C4-2B (cell line): ENCODE data around the gene STEAP3.
"Not testable (repeated sequence)": the region's sequence is repeated elsewhere in the genome, so short reads cannot be mapped to it uniquely, and the experiment has no call there.

Source experiments
- H3K27ac ChIP-seq: fragments of 450-650 bp; 2 replicates; pipeline ENCODE4 v1.5.1; 2017
- ZFX ChIP-seq: fragments of 450-650 bp; IDR thresholded peaks from 2 replicates; pipeline ENCODE4 v1.6.1; 2017
- TF ChIP-seq, protein P1 (sequence below): fragments of 450-650 bp; conservative IDR thresholded peaks from 2 replicates; pipeline ENCODE4 v1.5.1; 2017; ENCODE audit warnings: mild to moderate bottlenecking

Gene STEAP3

GRCh38 chr2:119267604-119268003, 44.0 kb downstream of the STEAP3 start:
- no peak overlapping the region for H3K27ac ChIP-seq
- TF ChIP-seq, protein P1, sequence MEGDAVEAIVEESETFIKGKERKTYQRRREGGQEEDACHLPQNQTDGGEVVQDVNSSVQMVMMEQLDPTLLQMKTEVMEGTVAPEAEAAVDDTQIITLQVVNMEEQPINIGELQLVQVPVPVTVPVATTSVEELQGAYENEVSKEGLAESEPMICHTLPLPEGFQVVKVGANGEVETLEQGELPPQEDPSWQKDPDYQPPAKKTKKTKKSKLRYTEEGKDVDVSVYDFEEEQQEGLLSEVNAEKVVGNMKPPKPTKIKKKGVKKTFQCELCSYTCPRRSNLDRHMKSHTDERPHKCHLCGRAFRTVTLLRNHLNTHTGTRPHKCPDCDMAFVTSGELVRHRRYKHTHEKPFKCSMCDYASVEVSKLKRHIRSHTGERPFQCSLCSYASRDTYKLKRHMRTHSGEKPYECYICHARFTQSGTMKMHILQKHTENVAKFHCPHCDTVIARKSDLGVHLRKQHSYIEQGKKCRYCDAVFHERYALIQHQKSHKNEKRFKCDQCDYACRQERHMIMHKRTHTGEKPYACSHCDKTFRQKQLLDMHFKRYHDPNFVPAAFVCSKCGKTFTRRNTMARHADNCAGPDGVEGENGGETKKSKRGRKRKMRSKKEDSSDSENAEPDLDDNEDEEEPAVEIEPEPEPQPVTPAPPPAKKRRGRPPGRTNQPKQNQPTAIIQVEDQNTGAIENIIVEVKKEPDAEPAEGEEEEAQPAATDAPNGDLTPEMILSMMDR, result no peak
- TF ChIP-seq ZFX, result no peak

DNA sequence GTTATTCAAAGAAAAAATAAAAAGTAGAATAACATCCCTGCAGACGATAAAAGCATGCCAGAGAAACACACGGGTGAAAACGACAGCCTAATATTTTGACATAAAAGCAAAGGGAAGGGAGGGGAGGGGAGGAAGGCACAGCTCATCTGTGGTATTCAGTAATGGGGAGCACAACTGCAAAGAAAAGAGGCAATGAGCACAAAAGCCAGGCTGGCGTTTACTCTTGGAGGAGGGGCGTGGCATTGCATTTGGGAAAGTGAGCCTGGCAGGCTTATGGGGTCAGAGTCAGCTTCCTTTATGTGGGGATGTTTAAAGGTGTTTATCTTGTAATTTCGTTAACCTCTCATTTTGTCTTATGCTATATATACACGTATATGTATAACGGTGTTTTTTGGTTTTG, 53.2 kb downstream of the STEAP3 start:
- no peak overlapping the region for H3K27ac ChIP-seq
- no peak for TF ChIP-seq ZFX
- TF ChIP-seq, protein P1, result no peak

DNA sequence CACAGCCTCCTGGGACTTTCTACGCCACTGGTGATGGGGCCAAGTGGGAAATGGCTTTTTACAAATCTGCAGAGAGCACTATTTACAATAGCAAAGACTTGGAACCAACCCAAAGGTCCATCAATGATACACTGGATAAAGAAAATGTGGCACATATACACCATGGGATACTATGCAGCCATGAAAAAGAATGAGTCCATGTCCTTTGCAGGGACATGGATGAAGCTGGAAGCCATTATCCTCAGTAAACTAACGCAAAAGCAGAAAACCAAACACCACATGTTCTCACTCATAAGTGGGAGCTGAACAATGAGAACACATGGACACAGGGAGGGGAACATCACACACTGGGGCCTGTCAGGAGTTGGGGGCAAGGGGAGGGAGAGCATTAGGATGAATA, 54.8 kb downstream of the STEAP3 start:
- H3K27ac ChIP-seq, result not testable (repeated sequence)

GRCh38 chr2:119278946-119279345, 55.3 kb downstream of the STEAP3 start:
- H3K27ac ChIP-seq, result no peak overlapping the region
- TF ChIP-seq, protein P1, result no peak
- TF ChIP-seq ZFX, result no peak

DNA sequence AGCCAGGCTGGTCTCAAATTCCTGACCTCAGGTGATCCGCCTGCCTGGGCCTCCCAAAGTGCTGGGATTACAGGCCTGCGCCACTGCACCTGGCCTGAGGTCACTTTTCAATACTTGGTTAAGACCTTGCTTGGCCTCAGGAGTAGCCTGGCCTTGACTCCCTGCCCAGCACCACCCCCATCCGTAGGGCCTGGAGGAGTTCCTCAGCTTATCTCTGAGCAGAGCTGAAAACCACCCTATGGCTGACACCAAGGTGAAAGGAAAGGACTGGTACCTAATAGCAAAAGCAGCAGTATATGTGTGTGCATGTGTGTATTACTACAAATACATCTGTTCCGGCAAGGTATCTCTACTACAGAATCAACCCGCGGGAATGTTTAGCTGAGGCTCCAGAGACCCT, 56.0 kb downstream of the STEAP3 start:
- H3K27ac ChIP-seq, result no peak overlapping the region
- TF ChIP-seq ZFX, result no peak
- TF ChIP-seq, protein P1, result no peak

DNA sequence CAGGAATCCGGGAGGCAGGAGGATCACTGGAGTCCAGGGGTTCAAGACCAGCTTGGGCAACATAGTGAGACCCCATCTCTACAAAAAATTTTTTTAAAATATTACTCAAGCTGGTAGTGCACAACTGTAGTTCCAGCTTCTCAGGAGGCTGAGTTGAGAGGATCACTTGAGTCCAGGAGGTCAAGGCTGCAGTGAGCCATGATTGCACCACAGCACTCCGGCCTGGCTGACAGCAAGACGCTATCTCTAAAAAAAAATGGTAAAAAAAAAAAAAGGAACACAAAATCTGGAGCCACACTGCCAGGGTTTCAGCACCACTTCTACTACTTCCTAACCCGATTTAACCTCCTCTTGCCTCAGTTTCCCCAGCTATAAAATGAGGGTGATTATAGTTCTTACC, 57.0 kb downstream of the STEAP3 start:
- no peak for TF ChIP-seq ZFX
- TF ChIP-seq, protein P1, result no peak

DNA sequence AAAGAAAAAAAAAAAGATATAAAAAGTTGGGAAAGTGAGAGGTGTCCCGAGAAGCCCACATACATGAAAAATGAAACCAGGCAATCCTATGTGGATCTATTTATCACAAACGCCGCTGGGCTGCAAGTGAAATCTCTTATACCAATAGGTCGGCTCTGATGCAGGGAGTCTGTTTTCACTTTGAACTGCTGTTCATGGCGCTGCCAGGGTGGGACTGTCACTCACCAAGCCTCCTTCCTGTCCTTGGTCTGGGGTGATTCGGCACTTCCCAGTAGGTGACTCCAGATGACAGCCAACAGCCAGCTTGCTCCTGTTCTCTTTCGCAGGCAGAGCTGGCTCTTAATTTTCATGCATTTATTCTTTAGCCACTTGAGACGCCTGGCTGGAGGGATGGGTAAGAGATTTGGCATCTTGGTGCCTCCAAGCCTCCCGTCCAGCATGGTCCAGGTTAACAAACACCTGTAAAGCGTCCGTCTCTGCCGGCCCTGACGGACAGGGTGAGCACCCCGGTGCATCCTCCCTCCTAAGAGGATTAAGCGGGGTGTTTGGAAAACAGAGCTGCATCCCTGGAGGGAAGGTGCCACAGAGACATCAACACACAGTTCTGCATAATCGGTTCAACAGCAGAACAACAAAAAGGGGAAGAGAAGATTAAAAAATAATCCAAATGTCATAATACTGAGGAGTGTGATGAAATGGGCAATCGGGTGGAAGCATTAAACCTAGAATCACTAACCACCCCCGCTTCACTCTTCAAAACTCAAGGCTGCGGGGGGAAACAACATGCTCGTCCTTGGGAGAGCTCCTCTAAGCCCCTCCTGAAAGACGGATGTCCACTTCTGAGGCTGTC, 58.7 kb downstream of the STEAP3 start:
- peak overlapping the region; percentile 75 for H3K27ac ChIP-seq
- TF ChIP-seq ZFX, result no peak
- TF ChIP-seq, protein P1, result no peak

More for the DNA sequence above, 57.0 kb downstream of the STEAP3 start:
- no peak overlapping the region for H3K27ac ChIP-seq
